Central memory CD8-positive, alpha-beta T cell (primary cell): Measurements from ENCODE around the gene LATS2.
"Not testable (repeated sequence)": the region's sequence is repeated elsewhere in the genome, so short reads cannot be mapped to it uniquely, and the experiment has no call there.

ENCODE experiments used
- ATAC-seq: fragments of 150-1000 bp; cut with Tn5 transposase; replicated peaks from 2 replicates; pipeline ENCODE4 v1.10.0; 2022; ENCODE audit warnings: mild to moderate bottlenecking, moderate FRiP score, moderate number of reproducible peaks; ENCODE audit not compliant: poor library complexity, severe bottlenecking; ENCODE audit errors: extremely low read depth
- DNase-seq, 2 donors: peaks; one replicate each; pipeline ENCODE4 v3.0.0; 2021; ENCODE audit warnings: low spot score in 2 of 2
- H3K27ac Mint-ChIP-seq: one replicate; pipeline ENCODE4 v1.8.0; 2022; ENCODE audit warnings: low read depth, mild to moderate bottlenecking, moderate library complexity, mixed read lengths
- H3K27me3 Mint-ChIP-seq: one replicate; pipeline ENCODE4 v1.8.0; 2022; ENCODE audit warnings: mixed read lengths
- H3K36me3 Mint-ChIP-seq: one replicate; pipeline ENCODE4 v1.8.0; 2022; ENCODE audit warnings: mild to moderate bottlenecking, moderate library complexity, mixed read lengths; ENCODE audit not compliant: insufficient read depth
- H3K4me1 Mint-ChIP-seq: one replicate; pipeline ENCODE4 v1.8.0; 2022; ENCODE audit warnings: mixed read lengths
- H3K4me3 Mint-ChIP-seq: one replicate; pipeline ENCODE4 v1.8.0; 2022; ENCODE audit warnings: mild to moderate bottlenecking, moderate library complexity, mixed read lengths
- H3K9me3 Mint-ChIP-seq: one replicate; pipeline ENCODE4 v1.8.0; 2022; ENCODE audit warnings: mixed read lengths

LATS2 gene

DNA sequence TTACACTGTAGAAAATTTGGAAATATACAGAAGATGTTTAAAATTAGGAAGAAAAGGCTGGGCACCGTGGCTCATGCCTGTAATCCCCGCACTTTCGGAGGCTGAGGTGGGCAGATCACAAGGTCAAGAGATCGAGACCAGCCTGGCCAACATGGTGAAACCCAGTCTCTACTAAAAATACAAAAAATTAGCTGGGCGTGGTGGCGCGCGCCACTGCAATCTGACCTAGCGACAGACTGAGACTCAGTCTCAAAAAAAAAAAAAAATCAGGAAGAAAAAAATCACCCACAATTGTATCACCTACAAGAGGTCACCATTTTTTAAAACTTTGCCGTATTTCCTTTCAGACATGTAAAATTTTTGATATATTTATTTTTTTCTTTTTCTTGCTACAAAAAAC is 120.9 kb downstream of the LATS2 start:
- not testable (repeated sequence) for DNase-seq, H3K9me3 Mint-ChIP-seq, H3K4me1 Mint-ChIP-seq, H3K36me3 Mint-ChIP-seq, H3K4me3 Mint-ChIP-seq, ATAC-seq, H3K27ac Mint-ChIP-seq
- H3K27me3 Mint-ChIP-seq = peaks cover 56% of the 10 kb centered on the region

DNA sequence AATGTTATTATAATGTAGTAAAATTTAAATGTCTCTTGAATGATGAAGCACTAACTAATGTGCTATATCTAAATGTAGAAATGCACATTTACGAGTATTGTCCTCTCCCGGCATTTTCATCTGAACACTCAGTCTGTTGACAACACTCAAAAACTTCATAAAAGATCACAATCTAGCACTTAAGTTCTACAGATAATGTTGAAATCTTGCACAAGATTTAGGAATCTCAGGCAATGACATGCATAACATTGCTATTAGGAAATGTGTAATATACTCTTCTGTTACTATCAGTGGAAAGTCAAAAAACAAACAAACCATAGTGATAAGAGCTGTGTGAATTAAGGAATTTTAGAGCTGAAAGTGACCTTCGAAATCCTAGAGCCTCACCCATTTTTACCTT is 121.3 kb downstream of the LATS2 start:
- DNase-seq (no peak), ATAC-seq (no peak)
- no peak overlapping the region for H3K4me3 Mint-ChIP-seq
- no peaks in the 10 kb centered on the region for H3K36me3 Mint-ChIP-seq
- H3K4me1 Mint-ChIP-seq = no peaks in the 10 kb centered on the region
- no peak overlapping the region for H3K27ac Mint-ChIP-seq
- peaks cover 56% of the 10 kb centered on the region for H3K27me3 Mint-ChIP-seq
- H3K9me3 Mint-ChIP-seq = no peaks in the 10 kb centered on the region

DNA sequence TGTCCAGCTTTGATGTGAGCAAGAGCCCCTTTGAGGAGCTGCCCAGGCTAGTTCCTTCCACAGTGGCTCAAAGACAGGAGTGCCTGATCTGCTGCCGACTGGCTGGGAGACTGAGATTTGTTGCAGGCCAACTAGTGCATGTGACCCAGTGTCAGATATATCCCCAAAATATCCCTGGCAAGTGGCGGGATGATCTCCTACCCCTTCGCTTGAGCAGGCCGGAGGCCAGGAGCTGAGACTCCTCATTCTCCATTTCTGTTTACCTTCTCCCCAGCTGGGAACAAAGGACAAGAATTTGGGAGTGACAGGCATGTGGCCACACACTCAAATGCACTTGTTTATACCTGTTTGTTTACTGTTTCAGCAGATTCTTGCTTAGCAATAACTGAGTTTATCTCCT is 121.7 kb downstream of the LATS2 start:
- Mint-ChIP-seq H3K27me3 (peaks cover 55% of the 10 kb centered on the region), H3K27ac (no peak overlapping the region), H3K36me3 (no peaks in the 10 kb centered on the region), H3K4me1 (no peaks in the 10 kb centered on the region), H3K9me3 (no peaks in the 10 kb centered on the region), H3K4me3 (no peak overlapping the region)
- ATAC-seq (no peak), DNase-seq (no peak)

DNA sequence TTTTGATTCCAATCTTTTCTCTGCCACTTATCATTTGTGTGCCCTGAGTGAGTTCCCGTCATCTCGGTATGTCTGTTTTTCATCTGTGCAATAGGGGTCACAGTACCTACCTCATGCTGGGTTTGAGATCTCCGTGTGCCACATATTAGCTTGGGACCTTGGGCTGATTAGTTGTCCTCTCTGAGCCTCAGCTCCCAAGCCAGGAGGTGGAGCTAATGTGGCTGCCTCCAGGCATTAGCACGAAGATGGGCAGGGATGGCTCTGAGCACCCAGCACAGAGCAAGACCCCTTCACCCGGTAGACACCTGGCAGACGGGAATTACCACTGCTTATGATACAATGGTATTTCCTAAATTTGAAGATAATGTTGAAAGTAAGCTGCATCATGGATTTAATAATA is 123.1 kb downstream of the LATS2 start:
- H3K4me1 Mint-ChIP-seq = no peaks in the 10 kb centered on the region
- H3K9me3 Mint-ChIP-seq = no peaks in the 10 kb centered on the region
- no peak for DNase-seq
- no peak overlapping the region for H3K27ac Mint-ChIP-seq
- no peak for ATAC-seq
- H3K27me3 Mint-ChIP-seq = peaks cover 45% of the 10 kb centered on the region
- no peak overlapping the region for H3K4me3 Mint-ChIP-seq
- no peaks in the 10 kb centered on the region for H3K36me3 Mint-ChIP-seq

DNA sequence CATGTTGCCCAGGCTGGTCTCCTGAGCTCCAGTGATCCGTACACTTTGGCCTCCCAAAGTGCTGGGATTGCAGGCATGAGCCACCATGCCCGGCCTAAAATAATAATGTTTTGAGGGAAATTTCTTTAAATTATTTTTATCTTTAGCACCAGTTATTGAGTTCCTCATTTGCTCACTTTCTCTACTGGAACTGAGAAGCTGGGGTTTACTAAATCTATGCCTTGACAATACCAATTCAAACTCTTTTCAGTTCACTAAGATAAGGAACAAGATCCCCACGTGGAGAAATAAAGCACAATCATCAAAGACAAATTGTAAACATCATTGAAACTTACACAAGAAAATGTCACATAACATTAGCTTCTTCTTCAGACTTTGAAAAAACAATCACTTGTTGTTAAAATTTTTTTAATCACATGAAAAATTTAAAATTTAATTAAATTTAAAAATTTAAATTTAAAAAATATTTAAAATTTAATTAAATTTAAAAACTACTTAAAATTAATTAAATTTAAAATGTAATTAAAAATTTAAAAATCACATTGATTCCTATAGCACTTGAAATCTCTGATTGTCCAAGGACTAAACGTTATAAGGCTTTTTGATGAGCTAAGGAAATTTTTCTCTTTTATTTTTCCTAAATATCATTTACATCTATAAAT is 133.7 kb downstream of the LATS2 start:
- Mint-ChIP-seq H3K27me3 (no peaks in the 10 kb centered on the region), H3K27ac (no peak overlapping the region), H3K36me3 (no peaks in the 10 kb centered on the region), H3K9me3 (no peaks in the 10 kb centered on the region), H3K4me3 (no peak overlapping the region), H3K4me1 (no peaks in the 10 kb centered on the region)
- ATAC-seq (no peak), DNase-seq (no peak)

DNA sequence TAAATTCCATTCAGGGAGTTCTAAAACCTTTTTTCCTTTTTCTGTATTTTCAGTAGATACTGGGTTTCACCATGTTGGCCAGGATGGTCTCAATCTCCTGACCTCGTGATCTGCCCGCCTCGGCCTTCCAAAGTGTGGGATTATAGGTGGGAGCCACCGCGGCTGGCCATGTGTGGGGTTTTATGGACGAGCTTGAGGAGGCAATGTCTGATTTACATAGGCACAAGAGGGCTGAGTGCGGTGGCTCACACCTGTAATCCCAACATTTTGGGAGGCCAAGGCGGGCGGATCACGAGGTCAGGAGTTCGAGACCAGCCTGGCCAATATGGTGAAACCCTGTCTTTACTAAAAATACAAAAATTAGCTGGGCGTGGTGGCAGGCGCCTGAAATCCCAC is 136.0 kb downstream of the LATS2 start:
- not testable (repeated sequence) for H3K36me3 Mint-ChIP-seq, H3K27me3 Mint-ChIP-seq, H3K27ac Mint-ChIP-seq, H3K4me3 Mint-ChIP-seq, H3K9me3 Mint-ChIP-seq, H3K4me1 Mint-ChIP-seq, ATAC-seq, DNase-seq

DNA sequence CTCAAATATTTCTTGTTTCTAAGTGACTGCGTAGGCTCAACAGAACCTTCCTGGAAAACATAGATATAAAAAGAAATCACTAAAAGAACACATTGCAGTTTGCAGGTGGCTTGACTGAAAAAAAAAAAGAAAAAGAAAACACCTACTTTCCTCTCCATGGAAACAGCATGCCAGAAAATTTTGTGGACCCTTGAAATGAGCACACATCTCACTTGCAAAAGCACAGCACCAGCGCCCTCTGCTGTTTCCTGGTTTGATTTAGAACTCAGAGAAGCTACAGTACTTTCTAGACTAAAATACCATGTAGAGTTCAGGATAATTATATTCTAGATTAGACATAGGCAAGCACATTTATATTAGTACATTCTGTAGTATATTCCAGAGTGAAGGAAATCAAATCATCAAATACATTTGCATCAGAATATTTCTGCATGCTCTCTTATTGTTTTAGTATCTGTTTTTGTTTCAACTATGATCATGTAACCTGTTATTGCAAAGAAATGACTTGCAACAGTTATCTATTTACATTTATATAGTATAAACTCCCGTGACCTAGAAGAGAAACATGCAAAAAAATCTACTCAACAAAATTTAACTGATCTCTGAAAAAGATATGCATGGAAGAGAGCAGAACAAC is 136.5 kb downstream of the LATS2 start:
- Mint-ChIP-seq H3K4me3 (no peak overlapping the region), H3K36me3 (no peaks in the 10 kb centered on the region), H3K9me3 (no peaks in the 10 kb centered on the region), H3K27ac (no peak overlapping the region), H3K27me3 (no peaks in the 10 kb centered on the region), H3K4me1 (no peaks in the 10 kb centered on the region)
- DNase-seq (peak; percentile 44 to 60), ATAC-seq (no peak)

DNA sequence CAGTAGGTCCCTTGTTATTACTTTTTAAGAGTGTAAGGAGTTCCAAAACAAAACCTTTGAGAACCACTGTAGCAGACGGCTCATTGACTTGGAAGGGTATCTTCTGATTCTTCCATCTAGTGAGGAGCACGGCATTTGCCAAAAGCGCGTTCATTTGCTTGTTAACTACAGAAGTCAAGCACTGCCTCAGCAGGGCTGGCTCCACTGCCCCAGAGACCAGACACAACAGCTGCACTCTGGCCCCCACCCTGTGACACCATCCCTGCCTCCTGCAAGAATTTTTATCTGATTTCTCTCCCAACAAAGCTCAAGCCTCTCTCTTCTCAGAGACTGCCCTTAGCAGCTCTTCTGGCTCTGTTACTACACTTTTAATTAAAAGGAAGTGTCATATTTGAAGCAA is 138.1 kb downstream of the LATS2 start:
- Mint-ChIP-seq H3K4me3 (no peak overlapping the region), H3K36me3 (no peaks in the 10 kb centered on the region), H3K27me3 (no peaks in the 10 kb centered on the region), H3K4me1 (no peaks in the 10 kb centered on the region), H3K9me3 (no peaks in the 10 kb centered on the region), H3K27ac (no peak overlapping the region)
- ATAC-seq (no peak), DNase-seq (no peak)
